HG03135 (cell line): ENCODE measurements around the gene KRTAP10-11.
"Not testable (repeated sequence)": the region's sequence is repeated elsewhere in the genome, so short reads cannot be mapped to it uniquely, and the experiment has no call there.

Experiments used
- ATAC-seq: cut with Tn5 transposase; IDR thresholded peaks from one replicate; pipeline ENCODE4 v1.9.1; 2021; ENCODE audit warnings: mild to moderate bottlenecking, moderate library complexity; ENCODE audit not compliant: unreplicated experiment

KRTAP10-11 gene, protein sequence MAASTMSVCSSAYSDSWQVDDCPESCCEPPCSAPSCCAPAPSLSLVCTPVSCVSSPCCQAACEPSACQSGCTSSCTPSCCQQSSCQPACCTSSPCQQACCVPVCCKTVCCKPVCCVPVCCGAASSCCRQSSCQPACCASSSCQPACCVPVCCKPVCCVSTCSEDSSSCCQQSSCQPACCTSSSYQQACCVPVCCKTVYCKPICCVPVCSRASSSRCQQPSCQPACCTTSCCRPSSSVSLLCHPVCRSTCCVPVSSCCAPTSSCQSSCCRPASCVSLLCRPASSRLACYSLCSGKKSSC

DNA sequence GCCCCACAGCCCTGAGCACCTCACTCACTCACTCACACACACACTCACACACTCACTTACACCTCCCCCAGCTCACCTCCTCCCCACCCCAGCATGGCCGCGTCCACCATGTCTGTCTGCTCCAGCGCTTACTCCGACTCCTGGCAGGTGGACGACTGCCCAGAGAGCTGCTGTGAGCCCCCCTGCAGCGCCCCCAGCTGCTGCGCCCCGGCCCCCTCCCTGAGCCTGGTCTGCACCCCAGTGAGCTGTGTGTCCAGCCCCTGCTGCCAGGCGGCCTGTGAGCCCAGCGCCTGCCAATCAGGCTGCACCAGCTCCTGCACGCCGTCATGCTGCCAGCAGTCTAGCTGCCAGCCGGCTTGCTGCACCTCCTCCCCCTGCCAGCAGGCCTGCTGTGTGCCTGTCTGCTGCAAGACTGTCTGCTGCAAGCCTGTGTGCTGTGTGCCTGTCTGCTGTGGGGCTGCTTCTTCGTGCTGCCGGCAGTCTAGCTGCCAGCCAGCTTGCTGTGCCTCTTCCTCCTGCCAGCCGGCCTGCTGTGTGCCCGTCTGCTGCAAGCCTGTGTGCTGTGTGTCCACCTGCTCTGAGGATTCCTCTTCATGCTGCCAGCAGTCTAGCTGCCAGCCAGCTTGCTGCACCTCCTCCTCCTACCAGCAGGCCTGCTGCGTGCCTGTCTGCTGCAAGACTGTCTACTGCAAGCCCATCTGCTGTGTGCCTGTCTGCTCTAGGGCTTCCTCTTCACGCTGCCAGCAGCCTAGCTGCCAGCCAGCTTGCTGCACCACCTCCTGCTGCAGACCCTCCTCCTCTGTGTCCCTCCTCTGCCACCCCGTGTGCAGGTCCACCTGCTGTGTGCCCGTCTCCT lies at the start of gene KRTAP10-11:
TSS of gene KRTAP10-11 (plus strand) at position 49 of the 856 bp plus-strand sequence. CDS start at position 94, 45 bp downstream.
- ATAC-seq = not testable (repeated sequence)

DNA sequence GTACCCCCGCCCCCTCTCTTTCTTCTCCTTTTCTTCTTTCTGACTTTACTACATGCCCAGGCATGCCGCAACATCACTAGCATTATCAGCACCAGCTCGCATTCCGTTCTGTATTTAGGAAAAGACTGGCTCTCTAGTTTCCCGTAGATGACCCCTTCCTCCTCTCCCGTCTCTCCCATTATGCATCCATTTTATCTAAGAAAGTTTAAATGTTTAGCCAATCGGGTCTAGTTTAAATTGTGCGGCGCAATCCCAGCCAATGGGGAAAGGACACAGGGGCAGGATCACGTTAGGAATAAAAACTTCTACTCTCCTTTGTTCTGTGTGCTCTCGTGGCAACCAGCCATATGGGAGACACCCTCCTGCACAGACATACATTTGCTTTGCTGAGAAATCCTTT lies 48.2 kb upstream of the KRTAP10-11 start:
- no peak for ATAC-seq

DNA sequence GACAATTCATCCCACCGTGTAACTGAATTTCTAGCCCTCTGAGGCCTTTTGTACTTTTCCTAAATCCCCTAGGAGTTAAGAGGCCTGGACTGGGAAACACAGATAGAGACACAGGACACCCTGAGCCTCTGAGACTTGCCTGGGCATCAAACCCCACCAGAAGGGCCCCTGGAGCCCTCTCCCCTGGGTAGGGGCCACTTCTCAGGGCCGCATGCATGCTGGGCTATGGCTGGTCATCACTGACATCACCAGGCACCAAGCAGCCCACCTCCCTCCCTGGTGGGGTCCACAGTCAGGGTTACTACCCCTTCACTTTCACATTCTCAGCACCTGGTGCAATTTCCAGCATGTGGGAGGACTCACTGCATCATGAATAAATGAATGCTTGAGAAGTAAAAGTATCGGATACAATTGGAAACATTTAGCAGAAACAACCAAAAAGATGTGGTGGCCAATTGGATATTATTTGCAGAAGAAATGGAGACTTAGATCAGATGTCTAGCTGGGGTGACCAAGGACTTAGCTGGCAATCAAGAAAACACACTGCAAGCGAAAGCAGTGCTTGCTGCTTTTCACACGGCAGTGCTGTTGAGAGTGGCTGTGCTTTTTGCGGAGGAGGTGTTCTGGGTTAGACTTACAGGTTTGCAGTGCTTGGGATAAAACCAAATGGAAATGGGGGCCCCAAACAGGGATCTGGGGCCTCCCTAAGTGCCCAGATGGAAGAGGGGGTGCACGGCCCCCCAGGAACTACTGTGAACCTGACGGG lies 46.8 kb upstream of the KRTAP10-11 start:
- ATAC-seq = no peak

DNA sequence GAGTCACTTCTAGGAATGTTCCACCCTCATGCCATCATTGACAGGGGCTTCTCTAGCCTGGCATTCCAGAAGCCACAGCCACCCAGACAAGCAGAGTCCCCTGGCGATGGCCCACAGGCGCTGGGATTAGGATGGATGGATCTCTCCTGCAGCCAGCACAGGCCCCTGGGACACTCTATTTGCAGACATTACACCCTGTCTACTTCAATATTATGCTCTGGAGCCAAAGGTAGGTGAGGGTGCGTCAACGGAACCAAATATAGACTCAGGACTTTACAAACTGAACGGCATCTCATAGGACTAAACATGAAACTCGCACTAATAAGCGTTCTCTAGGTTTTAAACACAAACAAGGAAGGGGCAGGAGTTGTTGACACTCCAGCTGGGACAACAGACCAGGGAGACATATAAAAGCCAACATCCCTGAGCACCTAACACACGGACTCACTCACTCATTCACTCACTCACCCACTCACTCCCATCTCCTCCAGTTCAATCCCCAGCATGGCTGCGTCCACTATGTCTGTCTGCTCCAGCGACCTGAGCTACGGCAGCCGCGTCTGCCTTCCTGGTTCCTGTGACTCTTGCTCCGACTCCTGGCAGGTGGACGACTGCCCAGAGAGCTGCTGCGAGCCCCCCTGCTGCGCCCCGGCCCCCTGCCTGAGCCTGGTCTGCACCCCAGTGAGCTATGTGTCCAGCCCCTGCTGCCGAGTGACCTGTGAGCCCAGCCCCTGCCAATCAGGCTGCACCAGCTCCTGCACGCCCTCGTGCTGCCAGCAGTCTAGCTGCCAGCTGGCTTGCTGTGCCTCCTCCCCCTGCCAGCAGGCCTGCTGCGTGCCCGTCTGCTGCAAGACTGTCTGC lies 45.9 kb upstream of the KRTAP10-11 start, which contains the start of gene KRTAP10-7:
TSS of gene KRTAP10-7 (plus strand) at position 480 of the 861 bp plus-strand sequence. CDS start at position 505, 25 bp downstream.
- not testable (repeated sequence) for ATAC-seq

DNA sequence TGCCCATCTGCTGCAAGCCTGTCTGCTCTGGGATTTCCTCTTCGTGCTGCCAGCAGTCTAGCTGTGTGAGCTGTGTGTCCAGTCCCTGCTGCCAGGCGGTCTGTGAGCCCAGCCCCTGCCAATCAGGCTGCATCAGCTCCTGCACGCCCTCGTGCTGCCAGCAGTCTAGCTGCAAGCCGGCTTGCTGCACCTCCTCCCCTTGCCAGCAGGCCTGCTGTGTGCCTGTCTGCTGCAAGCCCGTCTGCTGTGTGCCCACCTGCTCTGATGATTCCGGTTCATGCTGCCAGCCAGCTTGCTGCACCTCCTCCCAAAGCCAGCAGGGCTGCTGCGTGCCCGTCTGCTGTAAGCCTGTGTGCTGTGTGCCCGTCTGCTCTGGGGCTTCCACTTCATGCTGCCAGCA lies 45.1 kb upstream of the KRTAP10-11 start:
- not testable (repeated sequence) for ATAC-seq

DNA sequence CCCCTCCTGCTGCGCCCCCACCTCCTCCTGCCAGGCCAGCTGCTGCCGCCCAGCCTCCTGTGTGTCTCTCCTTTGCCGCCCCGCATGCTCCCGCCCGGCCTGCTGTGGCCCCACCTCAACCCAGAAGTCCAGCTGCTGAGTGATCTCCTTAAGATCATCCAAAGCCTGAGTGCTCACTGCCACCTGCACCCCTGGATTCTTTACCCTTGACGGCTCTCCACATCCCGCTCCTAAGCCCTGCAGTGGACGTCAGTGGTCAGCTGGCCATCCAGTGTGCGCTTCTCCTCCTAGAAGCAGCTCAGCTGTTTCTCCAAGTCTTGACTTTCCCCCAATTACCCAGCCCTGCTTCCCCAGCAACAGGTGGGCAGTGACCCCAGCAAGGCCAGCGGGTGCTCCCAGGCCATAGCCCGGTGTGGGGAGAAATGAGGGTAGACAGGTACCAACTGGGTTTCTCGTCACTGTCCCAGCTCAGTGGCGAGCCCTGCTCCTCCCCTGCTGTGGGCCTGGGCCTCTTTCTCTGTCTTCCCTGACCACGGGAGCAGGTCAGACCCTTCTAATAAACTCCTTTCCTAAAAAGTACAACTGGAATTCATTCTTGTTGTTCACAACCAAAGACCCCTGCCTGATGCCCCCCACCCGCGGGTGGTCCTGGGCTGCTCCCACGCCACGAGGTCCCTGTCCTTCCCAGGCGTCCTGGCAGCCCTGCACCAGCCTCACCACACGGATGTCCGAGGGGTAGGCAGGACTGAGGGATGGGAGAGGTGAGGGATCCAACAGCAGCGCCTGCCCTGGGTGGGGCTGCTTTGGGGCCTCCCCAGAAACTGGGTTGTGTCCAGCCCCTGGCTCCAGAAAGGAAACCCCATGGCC lies 44.4 kb upstream of the KRTAP10-11 start:
- ATAC-seq = no peak

DNA sequence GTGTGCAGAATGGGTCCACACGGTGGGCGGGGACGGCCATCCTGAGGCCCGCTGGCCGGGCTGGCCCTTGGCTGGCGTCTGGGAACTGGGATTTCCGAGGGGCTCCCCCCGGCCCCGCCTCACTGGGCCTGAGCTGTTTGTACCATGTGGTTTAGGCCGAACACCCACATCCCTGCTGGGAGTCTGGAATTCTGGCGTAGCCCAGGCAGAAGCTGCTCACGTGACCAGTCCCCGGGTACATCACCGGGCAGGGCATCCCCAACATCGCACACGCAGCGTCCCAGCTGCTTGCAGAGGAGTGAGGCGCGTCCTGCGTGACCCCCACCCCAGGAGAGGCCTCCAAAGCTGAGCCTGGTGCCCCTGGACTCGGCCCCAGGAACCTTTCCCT lies 43.8 kb upstream of the KRTAP10-11 start:
- ATAC-seq = no peak

DNA sequence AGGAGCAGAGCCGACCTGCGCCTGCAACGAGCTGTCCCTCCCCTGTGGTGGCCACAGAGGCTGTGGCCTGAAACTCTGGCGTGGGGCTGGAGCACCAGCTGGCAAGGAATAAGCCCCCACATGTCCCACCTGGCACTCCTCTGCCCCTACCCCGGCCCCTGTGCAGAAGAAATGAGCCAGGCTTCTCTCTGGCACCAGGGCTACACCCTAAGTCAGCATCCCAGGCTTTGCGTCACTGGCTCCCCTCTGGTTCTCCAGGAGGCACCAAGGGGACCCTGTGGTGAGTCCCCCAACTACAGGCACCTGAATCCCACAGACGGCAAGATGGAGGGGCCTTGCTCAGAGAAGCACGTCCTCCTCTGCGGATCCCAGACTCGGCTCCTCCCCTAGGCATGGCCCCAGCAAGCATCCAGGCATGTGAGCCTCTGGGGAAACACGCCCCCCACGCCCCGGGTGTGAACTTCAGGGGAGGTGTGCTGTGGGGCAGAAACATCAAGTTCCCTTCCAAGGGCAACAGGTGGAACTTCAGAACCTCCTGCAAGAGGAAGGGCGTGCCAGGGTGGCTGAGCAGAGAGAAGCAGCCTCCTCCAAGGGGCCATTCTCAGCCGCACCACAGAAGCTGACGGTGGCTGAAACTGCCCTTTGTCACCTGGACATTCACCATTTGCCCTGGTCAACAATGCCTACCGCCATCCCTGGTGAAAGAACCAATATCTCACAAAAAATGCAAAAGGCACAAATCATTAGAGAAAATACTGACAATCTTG lies 42.9 kb upstream of the KRTAP10-11 start:
- ATAC-seq = no peak

DNA sequence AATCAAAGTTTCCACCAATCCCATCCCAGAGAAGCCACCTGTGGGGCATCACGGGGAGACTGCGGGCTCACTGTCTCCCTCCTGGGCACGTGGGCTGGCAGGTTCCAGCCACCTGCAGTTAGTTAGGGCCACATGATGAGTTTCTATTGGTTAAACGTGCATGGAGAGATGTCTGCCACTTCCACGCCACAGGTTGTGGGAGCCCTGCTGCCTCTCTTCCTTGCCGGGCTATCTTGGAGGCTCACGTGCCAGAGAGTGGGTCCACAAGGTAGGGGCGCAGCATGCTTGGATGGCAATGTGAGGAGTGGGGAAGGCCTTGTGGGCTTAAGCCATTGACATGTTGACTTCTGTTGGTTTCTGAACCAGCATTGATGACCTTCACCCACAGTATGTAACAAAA lies 42.3 kb upstream of the KRTAP10-11 start:
- ATAC-seq = no peak

DNA sequence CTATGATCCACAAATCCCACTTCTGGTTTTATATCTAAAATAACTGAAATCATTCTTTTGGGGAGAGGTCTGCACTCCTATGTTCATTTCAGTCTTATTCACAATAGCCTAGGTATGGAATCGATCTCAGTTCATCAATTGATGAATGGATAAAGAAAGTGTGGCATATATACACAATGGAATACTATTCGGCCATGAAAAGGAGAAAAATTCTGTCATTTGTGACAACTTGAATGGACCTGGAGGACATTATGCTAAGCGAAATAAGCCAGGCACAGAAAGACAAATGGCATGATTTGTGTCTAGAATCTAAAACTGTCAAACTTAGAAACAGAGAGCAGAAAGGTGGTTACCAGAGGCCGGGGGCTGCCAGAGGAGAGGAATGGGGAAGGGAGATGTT lies 39.7 kb upstream of the KRTAP10-11 start:
- no peak for ATAC-seq

DNA sequence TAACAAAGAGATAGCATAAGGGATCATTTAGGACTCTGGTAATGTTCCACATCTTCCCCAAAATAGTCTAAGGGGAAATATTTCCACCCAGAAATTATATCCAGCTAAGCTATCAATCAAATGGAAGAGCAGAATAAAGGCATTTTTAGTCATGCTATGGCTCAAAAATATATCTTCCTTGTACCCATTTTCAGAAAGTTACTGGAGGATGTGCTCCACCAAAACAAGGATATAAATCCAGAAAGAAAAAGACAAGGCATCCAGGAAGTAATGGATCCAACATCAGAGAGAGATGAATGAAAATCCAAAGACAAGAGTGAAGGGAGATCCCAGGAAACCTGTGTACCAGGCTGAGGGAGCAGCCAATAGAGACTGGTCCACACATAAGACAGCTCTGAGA lies 37.0 kb upstream of the KRTAP10-11 start:
- no peak for ATAC-seq

DNA sequence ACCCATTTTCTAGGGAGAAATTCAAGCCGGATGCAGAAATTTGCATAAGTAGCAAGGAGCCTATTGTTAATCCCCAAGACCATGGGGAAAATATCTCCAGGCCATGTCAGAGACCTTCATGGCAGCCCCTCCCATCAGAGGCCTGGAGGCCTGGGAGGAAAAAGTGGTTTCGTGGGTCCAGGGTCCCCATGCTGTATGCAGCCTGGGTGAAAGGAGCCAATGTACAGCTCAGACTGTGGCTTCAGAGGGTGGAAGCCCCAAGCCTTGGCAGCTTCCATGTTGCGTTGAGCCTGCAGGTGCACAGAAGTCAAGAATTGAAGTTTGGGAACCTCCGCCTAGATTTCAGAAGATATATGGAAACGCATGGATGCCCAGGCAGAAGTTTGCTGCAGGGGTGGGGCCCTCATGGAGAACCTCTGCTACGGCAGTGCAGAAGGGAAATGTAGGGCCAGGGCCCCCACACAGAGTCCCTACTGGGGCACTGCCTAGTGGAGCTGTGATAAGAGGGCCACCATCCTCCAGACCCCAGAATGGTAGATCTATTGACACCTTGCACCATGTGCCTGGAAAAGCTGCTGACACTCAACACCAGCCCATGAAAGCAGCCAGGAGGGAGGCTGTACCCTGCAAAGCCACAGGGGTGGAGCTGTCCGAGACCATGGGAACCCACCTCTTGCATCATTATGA lies 35.9 kb upstream of the KRTAP10-11 start:
- ATAC-seq = not testable (repeated sequence)

DNA sequence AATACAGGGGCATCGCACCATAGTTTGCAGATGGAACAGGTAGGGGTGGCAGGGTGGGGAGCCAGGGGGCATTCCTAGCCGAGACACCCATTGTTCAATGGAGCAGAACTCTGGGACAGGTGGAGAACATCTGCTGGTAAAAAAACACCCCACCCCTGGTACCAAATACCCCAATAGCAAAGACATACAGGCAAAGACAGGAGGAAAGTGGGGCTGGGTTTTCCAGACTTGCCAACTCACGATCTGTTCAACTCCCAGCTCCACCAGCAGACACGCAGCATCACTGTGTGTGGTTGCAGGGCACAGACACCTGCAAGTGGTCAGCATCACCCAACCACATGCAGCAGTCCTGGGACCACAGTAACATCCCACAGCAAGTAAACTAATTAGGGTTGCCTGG lies 34.7 kb upstream of the KRTAP10-11 start:
- no peak for ATAC-seq

DNA sequence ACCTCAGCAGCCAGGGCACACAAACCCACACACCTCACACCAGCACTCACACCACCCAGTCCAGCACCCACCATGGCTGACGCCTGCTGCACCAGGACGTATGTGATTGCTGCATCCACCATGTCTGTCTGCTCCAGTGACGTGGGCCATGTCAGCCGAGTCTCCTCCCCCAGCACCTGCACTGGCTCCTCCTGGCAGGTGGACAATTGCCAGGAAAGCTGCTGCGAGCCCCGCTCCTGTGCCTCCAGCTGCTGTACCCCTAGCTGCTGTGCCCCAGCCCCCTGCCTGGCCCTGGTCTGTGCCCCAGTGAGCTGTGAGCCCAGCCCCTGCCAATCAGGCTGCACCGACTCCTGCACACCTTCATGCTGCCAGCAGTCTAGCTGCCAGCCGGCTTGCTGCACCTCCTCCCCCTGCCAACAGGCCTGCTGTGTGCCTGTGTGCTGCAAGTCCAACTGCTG lies 34.2 kb upstream of the KRTAP10-11 start, which contains the start of gene KRTAP10-8:
TSS of gene KRTAP10-8 (plus strand) at position 51 of the 458 bp plus-strand sequence. CDS start at position 73, 22 bp downstream.
- ATAC-seq = no peak

DNA sequence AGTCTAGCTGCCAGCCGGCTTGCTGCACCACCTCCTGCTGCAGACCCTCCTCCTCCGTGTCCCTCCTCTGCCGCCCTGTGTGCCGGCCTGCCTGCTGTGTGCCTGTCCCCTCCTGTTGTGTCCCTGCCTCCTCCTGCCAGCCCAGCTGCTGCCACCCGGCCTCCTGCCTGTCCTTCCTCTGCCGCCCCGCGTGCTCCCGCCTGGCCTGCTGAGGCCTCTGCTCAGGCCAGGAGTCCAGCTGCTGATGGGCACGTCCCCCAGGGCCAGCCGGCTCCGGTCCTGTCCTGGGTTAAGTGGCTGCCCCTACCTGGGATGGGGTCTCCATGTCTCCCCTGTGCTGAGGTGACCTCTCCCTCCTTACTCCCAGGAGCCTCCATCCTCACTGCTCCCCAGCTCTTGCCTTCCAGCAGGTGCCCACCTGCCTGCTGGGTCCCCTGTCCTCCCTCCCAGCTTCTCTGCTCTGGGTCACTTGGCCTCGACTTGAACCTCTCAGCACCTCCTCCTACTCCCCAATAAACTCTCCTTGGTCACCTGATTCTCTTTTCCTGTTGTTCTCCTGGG lies 33.5 kb upstream of the KRTAP10-11 start:
- ATAC-seq = no peak

DNA sequence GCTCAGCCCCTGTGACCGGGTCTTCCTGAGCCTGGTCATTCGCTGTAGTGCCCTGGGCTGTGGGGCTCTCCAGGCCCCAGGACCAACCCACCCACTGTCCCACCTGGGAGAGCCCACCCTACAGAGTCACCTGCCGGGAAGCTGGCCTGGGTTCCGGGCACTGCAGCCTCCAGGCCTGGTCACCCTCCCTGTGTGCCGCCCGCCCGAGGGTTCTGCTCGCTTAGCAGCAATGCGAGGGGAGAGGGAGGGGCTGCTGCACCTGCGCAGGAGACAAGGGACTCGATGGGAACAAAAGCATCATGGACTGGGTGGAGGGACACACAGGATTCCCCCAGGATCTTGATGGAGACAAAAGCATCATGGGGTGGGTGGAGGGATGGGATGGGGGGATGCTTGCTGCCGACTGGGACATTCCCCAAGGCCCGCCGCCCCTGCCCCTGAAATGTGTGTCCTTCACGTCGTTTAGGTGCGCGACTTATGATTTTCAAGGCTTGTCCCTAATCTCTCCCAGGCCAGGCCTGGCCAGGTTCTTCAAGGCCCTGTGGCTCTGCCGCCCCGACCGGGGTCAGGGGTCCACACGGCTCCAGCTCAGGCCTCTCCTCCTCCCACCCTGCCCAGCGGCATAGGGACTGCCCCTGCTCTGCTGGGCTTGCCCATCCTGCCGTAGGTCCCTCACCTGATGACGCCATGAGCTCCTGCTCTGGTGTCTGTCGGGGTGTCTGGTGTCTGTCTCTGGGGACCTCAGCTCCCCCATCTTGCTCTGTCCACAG lies 32.6 kb upstream of the KRTAP10-11 start:
- no peak for ATAC-seq

DNA sequence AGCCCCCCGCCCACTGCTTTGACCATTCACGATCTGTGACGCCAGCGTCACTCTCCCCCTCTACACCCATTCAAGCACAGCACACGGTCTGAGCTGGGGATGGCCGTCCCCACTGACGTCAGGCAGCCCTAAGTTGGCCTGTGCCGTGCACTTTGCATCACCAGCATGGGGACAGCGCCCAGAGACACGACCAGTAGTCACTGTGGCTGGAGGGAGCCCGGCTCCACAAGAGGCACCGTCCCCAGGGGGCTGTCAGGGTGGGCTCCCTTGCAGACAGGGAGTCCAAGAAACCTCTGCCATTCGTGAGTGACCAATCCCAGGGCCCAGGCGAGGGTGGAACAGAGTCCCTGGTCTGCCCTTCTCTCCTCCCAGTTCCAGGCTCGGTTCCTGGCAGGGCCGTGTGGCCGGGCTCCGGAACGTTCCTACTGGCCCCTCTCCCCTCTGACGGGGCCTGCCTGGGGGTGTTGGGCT lies 32.0 kb upstream of the KRTAP10-11 start:
- ATAC-seq = no peak
